HG03521 (cell line): ENCODE data around the gene RNF150.
A peak's percentile ranks its signal among the peaks of the same experiment; 100 is the strongest.

Source experiments
- ATAC-seq: cut with Tn5 transposase; IDR thresholded peaks from one replicate; pipeline ENCODE4 v1.9.1; 2021; ENCODE audit warnings: mild to moderate bottlenecking, moderate library complexity; ENCODE audit not compliant: unreplicated experiment

Gene RNF150

GRCh38 chr4:141132072-141132708, 1.1 kb downstream of the RNF150 start:
- no peak for ATAC-seq

- no peak for ATAC-seq
Measured at GRCh38 chr4:141131723-141132071, 1.6 kb downstream of the RNF150 start.

- no peak for ATAC-seq
Measured at GRCh38 chr4:141130947-141131605, 2.2 kb downstream of the RNF150 start.

- ATAC-seq = no peak
Measured at GRCh38 chr4:141127884-141128283, 5.4 kb downstream of the RNF150 start.

- ATAC-seq = no peak
Measured at GRCh38 chr4:141126769-141127168, 6.5 kb downstream of the RNF150 start.

- no peak for ATAC-seq
Measured at GRCh38 chr4:141124224-141124623, 9.0 kb downstream of the RNF150 start.

- peak; percentile 96 for ATAC-seq
Measured at GRCh38 chr4:141121768-141122454, 11.4 kb downstream of the RNF150 start.

GRCh38 chr4:141121101-141121500, 12.2 kb downstream of the RNF150 start:
- ATAC-seq = no peak

- no peak for ATAC-seq
Measured at GRCh38 chr4:141120036-141120593, 13.2 kb downstream of the RNF150 start.

- no peak for ATAC-seq
Measured at GRCh38 chr4:141119071-141119470, 14.2 kb downstream of the RNF150 start.

- ATAC-seq = no peak
Measured at GRCh38 chr4:141118381-141118780, 14.9 kb downstream of the RNF150 start.

GRCh38 chr4:141117935-141118334, 15.3 kb downstream of the RNF150 start:
- ATAC-seq = no peak

- ATAC-seq = no peak
Measured at GRCh38 chr4:141109983-141110382, 23.3 kb downstream of the RNF150 start.

GRCh38 chr4:141107927-141108326, 25.3 kb downstream of the RNF150 start:
- no peak for ATAC-seq

- ATAC-seq = no peak
Measured at GRCh38 chr4:141102367-141102766, 30.9 kb downstream of the RNF150 start.

GRCh38 chr4:141101511-141101910, 31.8 kb downstream of the RNF150 start:
- ATAC-seq = no peak

GRCh38 chr4:141099326-141099725, 33.9 kb downstream of the RNF150 start:
- ATAC-seq = no peak

- no peak for ATAC-seq
Measured at GRCh38 chr4:141098163-141098562, 35.1 kb downstream of the RNF150 start.

GRCh38 chr4:141090473-141090872, 42.8 kb downstream of the RNF150 start:
- ATAC-seq = no peak

GRCh38 chr4:141081921-141082395, 51.3 kb downstream of the RNF150 start:
- ATAC-seq = no peak

- no peak for ATAC-seq
Measured at GRCh38 chr4:141080668-141081067, 52.6 kb downstream of the RNF150 start.
